ENCODE results near the gene COL23A1. TPM values are rescaled to one million over a fixed set of nuclear protein-coding genes. Genes with fewer than 3 reads are reported as not detected.

COL23A1 gene
- total and polyA plus RNA-seq, 3 experiments from 2014 or later, result 0.20 to 0.28 TPM; not detected in 1

- H3K4me1 Mint-ChIP-seq, result peaks cover 27 to 52% (median 37%) of the 10 kb centered on the region in 3 donors
- H3K9me3 Mint-ChIP-seq, result peaks cover 0 to 2% (median 0%) of the 10 kb centered on the region in 5 donors
- Histone ChIP-seq H3K4me3 (ENCODE audit: low read length) (peak overlapping the region; percentile 91), H3K27me3 (ENCODE audit: insufficient read depth, low read length, poor library complexity, severe bottlenecking) (no peaks in the 10 kb centered on the region), H3K27ac (ENCODE audit: low read depth, low read length) (peak overlapping the region; percentile 79), H3K36me3 (ENCODE audit: insufficient read depth, low read length) (peaks cover 39% of the 10 kb centered on the region), H3K4me1 (ENCODE audit: insufficient read depth, low read length) (peaks cover 32% of the 10 kb centered on the region), H3K9me3 (ENCODE audit: low read length) (no peaks in the 10 kb centered on the region)
- peak overlapping the region; percentile 78 to 89 (median 84) for H3K4me3 Mint-ChIP-seq
- H3K27ac Mint-ChIP-seq, result peak overlapping the region; percentile 79 to 95 (median 86)
- no peak for DNase-seq
- H3K27me3 Mint-ChIP-seq, result peaks cover 0 to 2% of the 10 kb centered on the region in 2 donors
- CTCF ChIA-PET, result interaction anchor here (0.8 to 1.2 kb wide), 3 partner anchors 9 to 60 kb away, joined by 3 to 4 read pairs (median 3); no protein-coding TSS in a partner anchor
- POLR2A ChIA-PET, result interaction anchor here (0.5 to 1.0 kb wide), 3 partner anchors 10 to 73 kb away, joined by 3 read pairs; no protein-coding TSS in a partner anchor
- H3K36me3 Mint-ChIP-seq, result peaks cover 6 to 56% (median 7%) of the 10 kb centered on the region in 3 donors
These were observed 384.5 kb downstream of the COL23A1 start for GRCh38 chr5:178205749-178206047.

DNA sequence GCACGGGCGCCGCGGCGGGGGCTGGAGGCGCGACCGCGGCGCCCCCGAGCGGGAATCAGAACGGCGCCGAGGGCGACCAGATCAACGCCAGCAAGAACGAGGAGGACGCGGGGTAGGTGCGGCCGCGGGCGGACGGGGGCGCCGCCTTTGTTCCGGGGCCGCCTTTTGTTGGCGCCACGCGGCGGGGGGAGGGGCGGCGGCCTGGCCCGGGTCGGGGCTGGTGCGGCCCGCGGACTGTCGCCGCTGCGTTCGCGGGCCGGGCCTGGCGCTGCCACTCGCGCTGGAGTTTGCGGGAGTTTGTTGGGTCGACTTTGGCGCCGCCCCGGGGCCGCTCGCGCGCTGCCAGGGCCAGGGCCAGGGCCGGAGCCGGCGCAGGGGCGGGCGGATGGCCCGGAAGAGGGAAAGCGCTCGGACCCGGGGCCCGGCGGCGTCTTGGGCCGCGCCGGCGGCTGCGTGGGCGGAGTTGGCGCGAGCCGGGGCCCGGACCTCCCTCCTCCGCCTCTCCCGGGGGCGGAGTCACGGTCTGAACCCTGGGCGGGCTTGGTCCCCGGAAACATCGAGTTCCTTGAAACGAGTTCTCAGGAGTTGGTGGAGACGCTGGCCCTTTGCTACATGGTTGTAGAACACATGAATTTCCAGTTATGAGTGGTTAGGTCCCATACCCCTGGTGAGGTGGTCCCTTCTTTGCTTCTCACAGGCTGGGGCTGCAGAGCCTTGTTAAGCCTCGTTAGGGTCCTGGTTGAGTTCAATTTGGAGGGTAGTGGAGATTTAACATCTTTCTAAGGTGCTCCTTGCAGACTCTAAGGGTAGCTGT lies 385.1 kb downstream of the COL23A1 start:
- H3K4me3 ChIP-seq (ENCODE audit: low read length), result peak overlapping the region; percentile 91
- CTCF ChIA-PET, result interaction anchor here (0.8 to 1.5 kb wide), 3 partner anchors 8 to 60 kb away, joined by 3 to 8 read pairs (median 3); no protein-coding TSS in a partner anchor
- H3K4me1 ChIP-seq (ENCODE audit: insufficient read depth, low read length), result peaks cover 32% of the 10 kb centered on the region
- POLR2A ChIA-PET, result interaction anchor here (0.9 to 1.3 kb wide), 7 partner anchors 8 to 1419 kb away, joined by 3 to 7 read pairs (median 3); partner anchors contain the start of genes HNRNPH1 and NHP2
- no peaks in the 10 kb centered on the region for H3K27me3 ChIP-seq (ENCODE audit: insufficient read depth, low read length, poor library complexity, severe bottlenecking)
- Mint-ChIP-seq H3K4me1 (peaks cover 27 to 48% (median 31%) of the 10 kb centered on the region in 3 donors), H3K27me3 (peaks cover 0 to 2% of the 10 kb centered on the region in 2 donors), H3K9me3 (peaks cover 0 to 2% (median 0%) of the 10 kb centered on the region in 5 donors), H3K4me3 (peak overlapping the region; percentile 84 to 99 (median 96)), H3K36me3 (peaks cover 6 to 50% (median 7%) of the 10 kb centered on the region in 3 donors), H3K27ac (peak overlapping the region; percentile 72 to 94 (median 84))
- no peaks in the 10 kb centered on the region for H3K9me3 ChIP-seq (ENCODE audit: low read length)
- H3K36me3 ChIP-seq (ENCODE audit: insufficient read depth, low read length), result peaks cover 34% of the 10 kb centered on the region
- peak; percentile 64 to 79 (median 66) for DNase-seq
- peak overlapping the region; percentile 79 for H3K27ac ChIP-seq (ENCODE audit: low read depth, low read length)

GRCh38 chr5:178204182-178204934 lies 385.8 kb downstream of the COL23A1 start, which contains the start of gene HNRNPAB:
Gene HNRNPAB, plus strand, starts transcription at chr5:178204533. Its CDS starts 305 bp downstream, at chr5:178204838.
- Histone ChIP-seq H3K9me3 (ENCODE audit: low read length) (no peaks in the 10 kb centered on the region), H3K27ac (ENCODE audit: low read depth, low read length) (peak within 1 kb of the TSS; percentile 79), H3K27me3 (ENCODE audit: insufficient read depth, low read length, poor library complexity, severe bottlenecking) (no peaks in the 10 kb centered on the region), H3K36me3 (ENCODE audit: insufficient read depth, low read length) (peaks cover 27% of the 10 kb centered on the region), H3K4me1 (ENCODE audit: insufficient read depth, low read length) (peaks cover 32% of the 10 kb centered on the region), H3K4me3 (ENCODE audit: low read length) (peak within 1 kb of the TSS; percentile 91)
- peak; percentile 94 to 98 (median 95) for DNase-seq
- peak within 1 kb of the TSS; percentile 95 to 99 (median 98) for H3K27ac Mint-ChIP-seq
- peaks cover 0 to 2% of the 10 kb centered on the region in 2 donors for H3K27me3 Mint-ChIP-seq
- H3K4me1 Mint-ChIP-seq, result peaks cover 25 to 42% (median 28%) of the 10 kb centered on the region in 3 donors
- peaks cover 0 to 2% (median 0%) of the 10 kb centered on the region in 5 donors for H3K9me3 Mint-ChIP-seq
- ChIA-PET CTCF (interaction anchor here (0.9 to 1.5 kb wide), 2 partner anchors 26 to 30 kb away, joined by 5 to 8 read pairs; no protein-coding TSS in a partner anchor), POLR2A (interaction anchor here (0.5 to 1.3 kb wide), 7 partner anchors 9 to 1420 kb away, joined by 3 to 7 read pairs (median 4); partner anchors contain the start of genes HNRNPH1 and NHP2)
- peak within 1 kb of the TSS; percentile 96 to 100 (median 99) for H3K4me3 Mint-ChIP-seq
- peaks cover 3 to 42% (median 7%) of the 10 kb centered on the region in 3 donors for H3K36me3 Mint-ChIP-seq

DNA sequence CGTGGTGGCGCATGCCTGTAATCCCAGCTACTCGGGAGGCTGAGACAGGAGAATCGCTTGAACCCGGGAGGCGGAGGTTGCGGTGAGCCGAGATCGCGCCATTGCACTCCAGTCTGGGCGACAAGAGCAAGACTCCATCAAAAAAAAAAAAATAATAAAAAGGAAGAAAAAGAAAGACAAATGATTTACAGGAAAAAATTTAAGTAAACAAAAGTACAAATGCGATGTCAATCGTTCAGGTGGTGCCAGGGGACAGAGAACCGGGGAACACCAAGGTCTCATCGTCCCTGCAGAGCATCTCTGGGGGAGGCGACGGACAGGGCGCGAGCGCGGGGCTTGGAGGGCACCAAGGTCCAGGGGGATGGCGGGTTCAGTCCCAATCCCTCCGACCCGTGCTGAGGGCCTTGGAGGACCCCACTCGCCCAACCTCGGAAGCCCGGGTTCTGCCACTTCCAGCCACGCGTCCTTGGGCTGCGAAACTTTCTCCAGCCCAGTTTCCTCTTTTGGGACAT lies 386.5 kb downstream of the COL23A1 start:
- Histone ChIP-seq H3K4me1 (ENCODE audit: insufficient read depth, low read length) (peaks cover 32% of the 10 kb centered on the region), H3K27ac (ENCODE audit: low read depth, low read length) (peak overlapping the region; percentile 79), H3K36me3 (ENCODE audit: insufficient read depth, low read length) (peaks cover 20% of the 10 kb centered on the region), H3K27me3 (ENCODE audit: insufficient read depth, low read length, poor library complexity, severe bottlenecking) (no peaks in the 10 kb centered on the region), H3K9me3 (ENCODE audit: low read length) (no peaks in the 10 kb centered on the region), H3K4me3 (ENCODE audit: low read length) (peak overlapping the region; percentile 89)
- Mint-ChIP-seq H3K9me3 (peaks cover 0 to 2% (median 0%) of the 10 kb centered on the region in 5 donors), H3K27me3 (peaks cover 0 to 2% of the 10 kb centered on the region in 2 donors), H3K27ac (peak overlapping the region in 6 of 8 donors; percentile 63 to 99 (median 92)), H3K4me3 (peak overlapping the region; percentile 96 to 100 (median 99)), H3K36me3 (peaks cover 0 to 36% (median 7%) of the 10 kb centered on the region in 3 donors), H3K4me1 (peaks cover 25 to 37% (median 28%) of the 10 kb centered on the region in 3 donors)
- DNase-seq, result no peak
- CTCF ChIA-PET, result interaction anchor here (0.9 to 1.5 kb wide), 2 partner anchors 26 to 31 kb away, joined by 5 to 8 read pairs; no protein-coding TSS in a partner anchor
- POLR2A ChIA-PET, result interaction anchor here (0.5 to 1.3 kb wide), 6 partner anchors 9 to 1420 kb away, joined by 3 to 7 read pairs (median 4); partner anchors contain the start of gene HNRNPH1

DNA sequence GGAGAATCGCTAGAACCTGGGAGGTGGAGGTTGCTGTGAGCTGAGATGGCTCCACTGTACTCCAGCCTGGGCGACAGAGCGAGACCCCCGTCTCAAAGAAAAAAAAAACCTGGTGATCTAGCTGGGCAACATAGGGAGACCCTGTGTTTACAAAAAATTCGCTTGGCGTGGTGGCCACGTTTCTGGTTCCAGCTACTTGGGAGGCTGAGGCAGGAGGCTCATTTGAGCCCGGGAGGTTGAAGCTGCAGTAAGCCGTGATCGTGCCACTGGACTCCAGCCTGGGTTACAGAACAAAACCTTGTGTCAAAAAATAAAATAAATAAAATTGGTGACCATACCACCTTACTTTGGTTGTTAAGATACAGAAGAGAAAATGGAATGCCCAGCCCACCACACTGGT lies 387.7 kb downstream of the COL23A1 start:
- Mint-ChIP-seq H3K4me1 (peaks cover 19 to 25% (median 21%) of the 10 kb centered on the region in 3 donors), H3K9me3 (peaks cover 0 to 2% (median 0%) of the 10 kb centered on the region in 5 donors), H3K36me3 (peaks cover 0 to 24% (median 1%) of the 10 kb centered on the region in 3 donors), H3K4me3 (peak overlapping the region; percentile 44 to 85 (median 59)), H3K27ac (peak overlapping the region in 2 of 8 donors; percentile 54 to 77), H3K27me3 (peaks cover 0 to 2% of the 10 kb centered on the region in 2 donors)
- Histone ChIP-seq H3K4me3 (ENCODE audit: low read length) (no peak overlapping the region), H3K36me3 (ENCODE audit: insufficient read depth, low read length) (peaks cover 8% of the 10 kb centered on the region), H3K27me3 (ENCODE audit: insufficient read depth, low read length, poor library complexity, severe bottlenecking) (no peaks in the 10 kb centered on the region), H3K4me1 (ENCODE audit: insufficient read depth, low read length) (peaks cover 22% of the 10 kb centered on the region), H3K27ac (ENCODE audit: low read depth, low read length) (no peak overlapping the region), H3K9me3 (ENCODE audit: low read length) (no peaks in the 10 kb centered on the region)
- DNase-seq, result no peak
- ChIA-PET POLR2A (no interaction called here), CTCF (no interaction called here)

GRCh38 chr5:178201927-178202235 lies 388.3 kb downstream of the COL23A1 start:
- Histone ChIP-seq H3K27ac (ENCODE audit: low read depth, low read length) (no peak overlapping the region), H3K27me3 (ENCODE audit: insufficient read depth, low read length, poor library complexity, severe bottlenecking) (no peaks in the 10 kb centered on the region), H3K4me3 (ENCODE audit: low read length) (no peak overlapping the region), H3K4me1 (ENCODE audit: insufficient read depth, low read length) (peaks cover 16% of the 10 kb centered on the region), H3K9me3 (ENCODE audit: low read length) (no peaks in the 10 kb centered on the region), H3K36me3 (ENCODE audit: insufficient read depth, low read length) (peaks cover 2% of the 10 kb centered on the region)
- Mint-ChIP-seq H3K9me3 (peaks cover 0 to 2% (median 0%) of the 10 kb centered on the region in 5 donors), H3K27me3 (peaks cover 0 to 2% of the 10 kb centered on the region in 2 donors), H3K4me1 (peaks cover 13 to 18% (median 14%) of the 10 kb centered on the region in 3 donors), H3K4me3 (peak overlapping the region in 5 of 7 donors; percentile 5 to 85 (median 45)), H3K36me3 (peaks cover 0 to 18% (median 1%) of the 10 kb centered on the region in 3 donors), H3K27ac (peak overlapping the region in 1 of 8 donors; percentile 77)
- ChIA-PET POLR2A (no interaction called here), CTCF (interaction anchor here (1.3 kb wide), 1 partner anchor 14 kb away, joined by 3 read pairs; the partner anchor contains the start of gene GMCL2)
- DNase-seq, result no peak
